HepG2 (cell line): ENCODE measurements around the gene MYH10. TPM values are rescaled to one million over a fixed set of nuclear protein-coding genes. Genes with fewer than 3 reads are reported as not detected.

Experiments used
- HOXA9 ChIP-seq: sonication (generic); formaldehyde crosslinking; IDR thresholded peaks from 2 replicates; pipeline ENCODE4 v1.8.1; 2022; ENCODE audit warnings: missing genetic modification reagents, mild to moderate bottlenecking, moderate library complexity, borderline replicate concordance
- IKZF4 ChIP-seq: sonication (generic); formaldehyde crosslinking; IDR thresholded peaks from 2 replicates; pipeline ENCODE4 v1.5.1; 2020; ENCODE audit warnings: borderline replicate concordance, mild to moderate bottlenecking, low read depth, missing genetic modification reagents; ENCODE audit errors: not compliant biosample characterization
- MXD4 ChIP-seq: IDR thresholded peaks from 2 replicates; pipeline ENCODE4 v1.6.1; 2016; ENCODE audit warnings: mild to moderate bottlenecking, missing biosample characterization, missing genetic modification reagents
- NBN ChIP-seq: fragments of 450-650 bp; conservative IDR thresholded peaks from 2 replicates; pipeline ENCODE4 v1.6.1; 2017
- NCOA5 ChIP-seq: sonication (generic); formaldehyde crosslinking; IDR thresholded peaks from 2 replicates; pipeline ENCODE4 v1.4.0; 2020; ENCODE audit warnings: missing genetic modification reagents
- ZBTB7B ChIP-seq: sonication (generic); formaldehyde crosslinking; IDR thresholded peaks from 2 replicates; pipeline ENCODE4 v1.4.0; 2020; ENCODE audit warnings: missing genetic modification reagents
- ZC3H13 ChIP-seq: sonication (generic); formaldehyde crosslinking; IDR thresholded peaks from 2 replicates; pipeline ENCODE4 v1.8.1; 2023; ENCODE audit warnings: mild to moderate bottlenecking, missing genetic modification reagents, moderate library complexity
- ZFX ChIP-seq: sonication (generic); formaldehyde crosslinking; IDR thresholded peaks from 2 replicates; pipeline ENCODE4 v1.4.0; 2020; ENCODE audit warnings: mild to moderate bottlenecking, low read depth, missing genetic modification reagents, moderate library complexity
- ZNF44 ChIP-seq: sonication (generic); formaldehyde crosslinking; IDR thresholded peaks from 2 replicates; pipeline ENCODE4 v1.5.1; 2020; ENCODE audit warnings: mild to moderate bottlenecking, missing genetic modification reagents
- polyA plus RNA-seq, 8 experiments: library from polyadenylated mRNA; depleted of rRNA in 3 of 8; stranded (reverse) in 7 of 8; unstranded in 1 of 8; fragments of >200 nt; fragmentation: Illumina TruSeq in 4 of 8; extraction: Trizol in 4 of 8; gene quantifications; 2 replicates each; pipeline versions ENCODE4 v1.2.1 to v1.2.3, GENCODE V29; 2011 to 2016; ENCODE audit warnings: low read depth in 4 of 8, missing spikeins in 1 of 8, mixed read lengths in 1 of 8; ENCODE audit not compliant: insufficient read depth in 1 of 8
- total RNA-seq, 5 experiments: library from RNA; depleted of rRNA; stranded (reverse); fragments of >200 nt; fragmentation: Illumina TruSeq; extraction: Trizol; gene quantifications; 2 replicates each; pipeline ENCODE4 v1.2.3, GENCODE V29; 2016; ENCODE audit warnings: low read depth in 1 of 5
- TF ChIP-seq, protein P1 (sequence below): sonication (generic); formaldehyde crosslinking; IDR thresholded peaks from 2 replicates; pipeline ENCODE4 v1.5.0; 2020; ENCODE audit warnings: missing genetic modification reagents, mild to moderate bottlenecking, borderline replicate concordance
- TF ChIP-seq, protein P2 (sequence below): sonication (generic); formaldehyde crosslinking; IDR thresholded peaks from 2 replicates; pipeline ENCODE4 v1.9.0; 2022; ENCODE audit warnings: missing genetic modification reagents, mild to moderate bottlenecking, borderline replicate concordance
- TF ChIP-seq, protein P3 (sequence below): sonication (generic); formaldehyde crosslinking; IDR thresholded peaks from 2 replicates; pipeline ENCODE4 v1.4.0; 2020; ENCODE audit warnings: missing genetic modification reagents, low read depth, mild to moderate bottlenecking, borderline replicate concordance
- TF ChIP-seq, protein P4 (sequence below): sonication (generic); formaldehyde crosslinking; IDR thresholded peaks from 2 replicates; pipeline ENCODE4 v1.4.0; 2020; ENCODE audit warnings: missing genetic modification reagents, mild to moderate bottlenecking, borderline replicate concordance
- TF ChIP-seq, protein P5 (sequence below): sonication (generic); formaldehyde crosslinking; IDR thresholded peaks from 2 replicates; pipeline ENCODE4 v1.5.0; 2020; ENCODE audit warnings: mild to moderate bottlenecking, missing genetic modification reagents, borderline replicate concordance
- TF ChIP-seq, protein P6 (sequence below): IDR thresholded peaks from 2 replicates; pipeline ENCODE4 v1.6.1; 2012; ENCODE audit warnings: inconsistent platforms
- TF ChIP-seq, protein P7 (sequence below): sonication (generic); formaldehyde crosslinking; IDR thresholded peaks from 2 replicates; pipeline ENCODE4 v1.5.1; 2020; ENCODE audit warnings: missing genetic modification reagents, mild to moderate bottlenecking, borderline replicate concordance

MYH10 gene
- total and polyA plus RNA-seq, 2 of the 13 experiments (the other 11 are each of a cell fraction or from before 2014, with no cell fraction given): 43.4 to 68.6 TPM

DNA sequence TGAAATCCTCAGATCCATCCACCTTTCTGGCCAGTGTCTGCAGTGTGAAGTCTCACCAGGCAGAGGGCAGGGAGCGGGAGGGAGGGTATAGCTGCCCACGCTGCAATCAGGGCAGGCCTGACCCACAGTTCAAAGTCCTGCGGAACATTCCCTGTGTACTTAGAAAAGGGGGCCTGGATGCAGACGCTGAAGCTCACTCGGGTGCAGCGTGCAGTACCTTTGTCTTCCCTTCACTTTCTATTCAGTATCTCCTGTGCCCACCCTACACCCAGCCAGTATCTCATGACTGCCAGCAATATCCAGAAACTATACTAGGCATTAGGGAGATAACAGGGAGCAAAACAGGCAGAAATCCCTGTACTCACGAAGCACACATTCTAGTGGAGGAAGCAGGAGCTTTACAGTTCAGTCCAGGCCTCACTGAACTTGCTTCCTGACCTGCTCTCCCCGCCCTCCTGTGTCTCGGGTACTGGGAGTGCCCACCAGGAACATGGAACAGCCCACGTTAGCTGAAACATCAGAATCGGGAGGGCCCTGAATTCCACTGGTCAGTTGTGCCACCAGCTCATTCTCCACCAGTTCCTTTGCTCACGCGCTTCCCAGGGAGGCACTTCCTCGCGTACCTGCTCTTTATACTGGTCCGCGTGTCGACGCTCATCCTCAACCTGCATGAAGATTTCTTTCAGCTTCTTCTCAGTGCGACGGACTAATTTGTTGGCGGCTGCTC, 152.6 kb downstream of the MYH10 start (continued):
- TF ChIP-seq, protein P1, sequence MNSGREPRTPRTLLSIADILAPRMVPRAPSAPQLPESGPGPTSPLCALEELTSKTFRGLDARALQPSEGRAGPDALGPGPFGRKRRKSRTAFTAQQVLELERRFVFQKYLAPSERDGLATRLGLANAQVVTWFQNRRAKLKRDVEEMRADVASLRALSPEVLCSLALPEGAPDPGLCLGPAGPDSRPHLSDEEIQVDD (CRISPR knock-in tag): no peak
- TF ChIP-seq, protein P2, sequence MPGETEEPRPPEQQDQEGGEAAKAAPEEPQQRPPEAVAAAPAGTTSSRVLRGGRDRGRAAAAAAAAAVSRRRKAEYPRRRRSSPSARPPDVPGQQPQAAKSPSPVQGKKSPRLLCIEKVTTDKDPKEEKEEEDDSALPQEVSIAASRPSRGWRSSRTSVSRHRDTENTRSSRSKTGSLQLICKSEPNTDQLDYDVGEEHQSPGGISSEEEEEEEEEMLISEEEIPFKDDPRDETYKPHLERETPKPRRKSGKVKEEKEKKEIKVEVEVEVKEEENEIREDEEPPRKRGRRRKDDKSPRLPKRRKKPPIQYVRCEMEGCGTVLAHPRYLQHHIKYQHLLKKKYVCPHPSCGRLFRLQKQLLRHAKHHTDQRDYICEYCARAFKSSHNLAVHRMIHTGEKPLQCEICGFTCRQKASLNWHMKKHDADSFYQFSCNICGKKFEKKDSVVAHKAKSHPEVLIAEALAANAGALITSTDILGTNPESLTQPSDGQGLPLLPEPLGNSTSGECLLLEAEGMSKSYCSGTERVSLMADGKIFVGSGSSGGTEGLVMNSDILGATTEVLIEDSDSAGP (CRISPR knock-in tag): 0 out of 2 replicates have a peak, but pooled peaks have one; percentile 16
- TF ChIP-seq, protein P3, sequence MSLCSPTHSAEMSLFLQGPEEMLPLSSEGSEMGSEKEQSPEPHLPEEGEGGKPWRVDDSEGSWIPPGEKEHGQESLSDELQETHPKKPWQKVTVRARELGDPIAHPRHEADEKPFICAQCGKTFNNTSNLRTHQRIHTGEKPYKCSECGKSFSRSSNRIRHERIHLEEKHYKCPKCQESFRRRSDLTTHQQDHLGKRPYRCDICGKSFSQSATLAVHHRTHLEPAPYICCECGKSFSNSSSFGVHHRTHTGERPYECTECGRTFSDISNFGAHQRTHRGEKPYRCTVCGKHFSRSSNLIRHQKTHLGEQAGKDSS: no peak
- no peak for TF ChIP-seq ZNF44
- TF ChIP-seq, protein P4, sequence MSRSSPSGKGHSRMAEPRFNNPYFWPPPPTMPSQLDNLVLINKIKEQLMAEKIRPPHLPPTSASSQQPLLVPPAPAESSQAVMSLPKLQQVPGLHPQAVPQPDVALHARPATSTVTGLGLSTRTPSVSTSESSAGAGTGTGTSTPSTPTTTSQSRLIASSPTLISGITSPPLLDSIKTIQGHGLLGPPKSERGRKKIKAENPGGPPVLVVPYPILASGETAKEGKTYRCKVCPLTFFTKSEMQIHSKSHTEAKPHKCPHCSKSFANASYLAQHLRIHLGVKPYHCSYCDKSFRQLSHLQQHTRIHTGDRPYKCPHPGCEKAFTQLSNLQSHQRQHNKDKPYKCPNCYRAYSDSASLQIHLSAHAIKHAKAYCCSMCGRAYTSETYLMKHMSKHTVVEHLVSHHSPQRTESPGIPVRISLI (CRISPR knock-in tag): no peak
- TF ChIP-seq ZC3H13 (CRISPR knock-in tag): peak; percentile 39; the same call in 1 of the 2 replicates
- no peak for TF ChIP-seq ZFX (CRISPR knock-in tag)
- no peak for TF ChIP-seq NBN
- no peak for TF ChIP-seq HOXA9
- TF ChIP-seq ZBTB7B (CRISPR knock-in tag): no peak
- TF ChIP-seq, protein P5, sequence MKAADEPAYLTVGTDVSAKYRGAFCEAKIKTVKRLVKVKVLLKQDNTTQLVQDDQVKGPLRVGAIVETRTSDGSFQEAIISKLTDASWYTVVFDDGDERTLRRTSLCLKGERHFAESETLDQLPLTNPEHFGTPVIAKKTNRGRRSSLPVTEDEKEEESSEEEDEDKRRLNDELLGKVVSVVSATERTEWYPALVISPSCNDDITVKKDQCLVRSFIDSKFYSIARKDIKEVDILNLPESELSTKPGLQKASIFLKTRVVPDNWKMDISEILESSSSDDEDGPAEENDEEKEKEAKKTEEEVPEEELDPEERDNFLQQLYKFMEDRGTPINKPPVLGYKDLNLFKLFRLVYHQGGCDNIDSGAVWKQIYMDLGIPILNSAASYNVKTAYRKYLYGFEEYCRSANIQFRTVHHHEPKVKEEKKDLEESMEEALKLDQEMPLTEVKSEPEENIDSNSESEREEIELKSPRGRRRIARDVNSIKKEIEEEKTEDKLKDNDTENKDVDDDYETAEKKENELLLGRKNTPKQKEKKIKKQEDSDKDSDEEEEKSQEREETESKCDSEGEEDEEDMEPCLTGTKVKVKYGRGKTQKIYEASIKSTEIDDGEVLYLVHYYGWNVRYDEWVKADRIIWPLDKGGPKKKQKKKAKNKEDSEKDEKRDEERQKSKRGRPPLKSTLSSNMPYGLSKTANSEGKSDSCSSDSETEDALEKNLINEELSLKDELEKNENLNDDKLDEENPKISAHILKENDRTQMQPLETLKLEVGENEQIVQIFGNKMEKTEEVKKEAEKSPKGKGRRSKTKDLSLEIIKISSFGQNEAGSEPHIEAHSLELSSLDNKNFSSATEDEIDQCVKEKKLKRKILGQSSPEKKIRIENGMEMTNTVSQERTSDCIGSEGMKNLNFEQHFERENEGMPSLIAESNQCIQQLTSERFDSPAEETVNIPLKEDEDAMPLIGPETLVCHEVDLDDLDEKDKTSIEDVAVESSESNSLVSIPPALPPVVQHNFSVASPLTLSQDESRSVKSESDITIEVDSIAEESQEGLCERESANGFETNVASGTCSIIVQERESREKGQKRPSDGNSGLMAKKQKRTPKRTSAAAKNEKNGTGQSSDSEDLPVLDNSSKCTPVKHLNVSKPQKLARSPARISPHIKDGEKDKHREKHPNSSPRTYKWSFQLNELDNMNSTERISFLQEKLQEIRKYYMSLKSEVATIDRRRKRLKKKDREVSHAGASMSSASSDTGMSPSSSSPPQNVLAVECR (CRISPR knock-in tag): 0 out of 2 replicates have a peak, but pooled peaks have one; percentile 23
- TF ChIP-seq, protein P6, sequence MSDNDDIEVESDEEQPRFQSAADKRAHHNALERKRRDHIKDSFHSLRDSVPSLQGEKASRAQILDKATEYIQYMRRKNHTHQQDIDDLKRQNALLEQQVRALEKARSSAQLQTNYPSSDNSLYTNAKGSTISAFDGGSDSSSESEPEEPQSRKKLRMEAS: peak; percentile 40; the same call in 1 of the 2 replicates
- no peak for TF ChIP-seq NCOA5 (CRISPR knock-in tag)
- TF ChIP-seq, protein P7, sequence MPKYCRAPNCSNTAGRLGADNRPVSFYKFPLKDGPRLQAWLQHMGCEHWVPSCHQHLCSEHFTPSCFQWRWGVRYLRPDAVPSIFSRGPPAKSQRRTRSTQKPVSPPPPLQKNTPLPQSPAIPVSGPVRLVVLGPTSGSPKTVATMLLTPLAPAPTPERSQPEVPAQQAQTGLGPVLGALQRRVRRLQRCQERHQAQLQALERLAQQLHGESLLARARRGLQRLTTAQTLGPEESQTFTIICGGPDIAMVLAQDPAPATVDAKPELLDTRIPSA (CRISPR knock-in tag): no peak
- no peak for TF ChIP-seq IKZF4 (CRISPR knock-in tag)
- TF ChIP-seq MXD4 (CRISPR knock-in tag): no peak
